Tibial artery (tissue), 4 donors: ENCODE measurements around the gene APOB.

Experiments used
- DNase-seq, 2 donors: peaks; one replicate each; pipeline ENCODE4 v3.0.0-alpha.2; 2019
- H3K27ac ChIP-seq, 2 donors: fragments of 200-600 bp; sonication (generic) in 1 of 2; 1 replicate in 1 of 2; 2 replicates in 1 of 2; pipeline ENCODE4 v1.5.1; 2018 to 2019; ENCODE audit warnings: mild to moderate bottlenecking in 1 of 2
- H3K27me3 ChIP-seq, 2 donors: fragments of 200-600 bp; sonication (generic) in 1 of 2; one replicate each; pipeline versions ENCODE4 v1.5.1 to v1.6.0; 2016 to 2019
- H3K36me3 ChIP-seq, 3 donors: fragments of 200-600 bp; sonication (generic) in 2 of 3; one replicate each; pipeline ENCODE4 v1.5.1; 2016 to 2019; ENCODE audit warnings: mild to moderate bottlenecking in 2 of 3
- H3K4me1 ChIP-seq, 4 donors: fragments of 200-600 bp; sonication (generic) in 2 of 4; 1 replicate in 3 of 4; 2 replicates in 1 of 4; pipeline ENCODE4 v1.5.1; 2016 to 2019
- H3K4me3 ChIP-seq, 2 donors: fragments of 200-600 bp; sonication (generic) in 1 of 2; 1 replicate in 1 of 2; 2 replicates in 1 of 2; pipeline ENCODE4 v1.5.1; 2018 to 2019; ENCODE audit warnings: mild to moderate bottlenecking in 2 of 2
- H3K9me3 ChIP-seq, 3 donors: fragments of 200-600 bp; sonication (generic) in 1 of 3; one replicate each; pipeline ENCODE4 v1.5.1; 2016 to 2019
- intact Hi-C: fragments of 100-400 bp; cut with DNase I; formaldehyde crosslinking; loops from one replicate; pipeline ENCODE4 v1.15.0; 2023; ENCODE audit warnings: low total_unique reads
- TF ChIP-seq, protein P1 (sequence below), 2 experiments: fragments of 200-600 bp in 1 of 2; fragments of 450-650 bp in 1 of 2; IDR thresholded peaks; one replicate each; pipeline ENCODE4 v1.5.1; 2017 to 2019; ENCODE audit warnings: antibody characterized with exemption in 2 of 2, mild to moderate bottlenecking in 1 of 2, moderate library complexity in 1 of 2

The APOB gene

GRCh38 chr2:21020031-21020667 is 23.7 kb downstream of the APOB start:
- Histone ChIP-seq H3K4me1 (no peaks in the 10 kb centered on the region), H3K27me3 (no peaks in the 10 kb centered on the region), H3K4me3 (no peak overlapping the region), H3K27ac (no peak overlapping the region), H3K36me3 (peaks cover 0 to 12% (median 8%) of the 10 kb centered on the region in 3 donors), H3K9me3 (no peaks in the 10 kb centered on the region)
- intact Hi-C loops, result no loop called here
- DNase-seq, result no peak
- TF ChIP-seq, protein P1, sequence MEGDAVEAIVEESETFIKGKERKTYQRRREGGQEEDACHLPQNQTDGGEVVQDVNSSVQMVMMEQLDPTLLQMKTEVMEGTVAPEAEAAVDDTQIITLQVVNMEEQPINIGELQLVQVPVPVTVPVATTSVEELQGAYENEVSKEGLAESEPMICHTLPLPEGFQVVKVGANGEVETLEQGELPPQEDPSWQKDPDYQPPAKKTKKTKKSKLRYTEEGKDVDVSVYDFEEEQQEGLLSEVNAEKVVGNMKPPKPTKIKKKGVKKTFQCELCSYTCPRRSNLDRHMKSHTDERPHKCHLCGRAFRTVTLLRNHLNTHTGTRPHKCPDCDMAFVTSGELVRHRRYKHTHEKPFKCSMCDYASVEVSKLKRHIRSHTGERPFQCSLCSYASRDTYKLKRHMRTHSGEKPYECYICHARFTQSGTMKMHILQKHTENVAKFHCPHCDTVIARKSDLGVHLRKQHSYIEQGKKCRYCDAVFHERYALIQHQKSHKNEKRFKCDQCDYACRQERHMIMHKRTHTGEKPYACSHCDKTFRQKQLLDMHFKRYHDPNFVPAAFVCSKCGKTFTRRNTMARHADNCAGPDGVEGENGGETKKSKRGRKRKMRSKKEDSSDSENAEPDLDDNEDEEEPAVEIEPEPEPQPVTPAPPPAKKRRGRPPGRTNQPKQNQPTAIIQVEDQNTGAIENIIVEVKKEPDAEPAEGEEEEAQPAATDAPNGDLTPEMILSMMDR (IDR thresholded peaks at IDR 0.05), result no peak

GRCh38 chr2:21019678-21020021 is 24.2 kb downstream of the APOB start:
- TF ChIP-seq, protein P1 (IDR thresholded peaks at IDR 0.05), result no peak
- no peak for DNase-seq
- peaks cover 0 to 17% (median 13%) of the 10 kb centered on the region in 3 donors for H3K36me3 ChIP-seq
- no peaks in the 10 kb centered on the region for H3K27me3 ChIP-seq
- no peak overlapping the region for H3K27ac ChIP-seq
- intact Hi-C loops, result no loop called here
- no peak overlapping the region for H3K4me3 ChIP-seq
- no peaks in the 10 kb centered on the region for H3K9me3 ChIP-seq
- no peaks in the 10 kb centered on the region for H3K4me1 ChIP-seq

DNA sequence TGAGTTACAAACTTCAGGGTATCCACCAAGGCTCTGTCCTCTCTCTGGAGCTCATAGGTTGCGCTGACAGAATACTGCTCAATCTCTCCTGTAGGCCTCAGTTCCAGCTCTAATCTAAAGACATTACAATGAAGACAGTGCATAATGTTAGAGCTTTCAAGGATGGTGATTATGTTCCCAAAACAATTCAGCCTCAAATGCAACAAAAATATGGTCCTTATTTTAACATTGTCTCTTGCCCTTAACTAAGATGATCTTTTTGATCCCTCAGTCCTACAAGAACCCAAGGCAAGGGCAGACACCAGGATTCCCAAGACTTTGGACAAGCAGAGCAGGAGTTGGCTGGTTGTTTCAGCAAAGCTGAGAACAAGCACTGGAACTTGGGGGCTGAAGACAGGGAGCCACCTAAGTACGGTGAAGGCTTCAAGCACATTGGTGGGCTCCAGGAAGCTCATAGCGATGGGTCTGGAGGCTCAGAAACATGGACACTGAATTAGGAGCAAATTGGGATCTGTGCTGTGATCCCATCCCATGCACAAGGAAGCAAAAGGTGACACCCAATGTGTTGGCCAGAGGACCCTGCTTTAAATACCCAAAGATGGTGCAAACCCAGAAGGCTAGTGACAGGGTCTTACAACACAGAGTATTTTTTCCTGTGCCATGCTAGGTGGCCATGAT is 24.7 kb downstream of the APOB start:
- Histone ChIP-seq H3K9me3 (no peaks in the 10 kb centered on the region), H3K27me3 (no peaks in the 10 kb centered on the region), H3K36me3 (peaks cover 0 to 22% (median 16%) of the 10 kb centered on the region in 3 donors), H3K27ac (no peak overlapping the region), H3K4me1 (no peaks in the 10 kb centered on the region), H3K4me3 (no peak overlapping the region)
- DNase-seq, result no peak
- intact Hi-C loops, result no loop called here
- TF ChIP-seq, protein P1 (IDR thresholded peaks at IDR 0.05), result no peak

GRCh38 chr2:21018290-21018689 is 25.6 kb downstream of the APOB start:
- Histone ChIP-seq H3K9me3 (no peaks in the 10 kb centered on the region), H3K4me3 (no peak overlapping the region), H3K36me3 (peaks cover 0 to 27% (median 19%) of the 10 kb centered on the region in 3 donors), H3K4me1 (no peaks in the 10 kb centered on the region), H3K27me3 (no peaks in the 10 kb centered on the region), H3K27ac (no peak overlapping the region)
- intact Hi-C loops, result no loop called here
- TF ChIP-seq, protein P1 (IDR thresholded peaks at IDR 0.05), result no peak
- DNase-seq, result no peak

DNA sequence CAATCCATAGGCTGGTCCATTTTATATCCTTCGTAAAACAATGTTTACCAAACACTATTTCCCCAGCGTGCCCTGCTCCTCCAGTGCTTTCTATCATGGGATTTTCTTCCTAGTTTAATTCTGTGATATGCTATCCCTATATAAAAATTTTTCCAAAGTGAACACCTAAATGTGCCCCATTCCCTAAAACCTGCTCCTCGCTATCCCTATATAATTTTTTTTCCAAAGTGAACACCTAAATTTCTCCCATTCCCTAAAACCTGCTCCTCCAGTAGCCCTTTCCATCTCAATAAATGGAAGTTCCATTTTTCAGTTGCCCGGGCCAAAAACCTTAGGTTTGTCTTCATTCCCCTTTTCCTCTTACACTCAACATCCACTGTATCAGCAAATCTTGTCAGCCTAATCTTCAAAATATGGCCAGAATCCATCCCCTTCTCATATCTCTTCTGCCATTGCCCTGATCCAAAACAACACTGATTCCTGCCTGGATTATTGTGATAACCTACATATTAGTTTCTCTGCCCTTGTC is 26.1 kb downstream of the APOB start:
- H3K4me1 ChIP-seq, result no peaks in the 10 kb centered on the region
- TF ChIP-seq, protein P1 (IDR thresholded peaks at IDR 0.05), result no peak
- H3K9me3 ChIP-seq, result no peaks in the 10 kb centered on the region
- H3K4me3 ChIP-seq, result no peak overlapping the region
- intact Hi-C loops, result no loop called here
- no peak for DNase-seq
- peaks cover 0 to 32% (median 24%) of the 10 kb centered on the region in 3 donors for H3K36me3 ChIP-seq
- no peak overlapping the region for H3K27ac ChIP-seq
- H3K27me3 ChIP-seq, result no peaks in the 10 kb centered on the region
